NCI-H82 treated with DMSO at 0.1 percent for 48 hours (cell line): Measurements from ENCODE around the gene ACER2.
A peak's percentile ranks its signal among the peaks of the same experiment; 100 is the strongest.

Source experiments
- DNase-seq: peaks from one replicate; lab custom pipeline; 2025; ENCODE audit not compliant: unreplicated experiment; lab: John Stamatoyannopoulos, UW

ACER2 gene

DNA sequence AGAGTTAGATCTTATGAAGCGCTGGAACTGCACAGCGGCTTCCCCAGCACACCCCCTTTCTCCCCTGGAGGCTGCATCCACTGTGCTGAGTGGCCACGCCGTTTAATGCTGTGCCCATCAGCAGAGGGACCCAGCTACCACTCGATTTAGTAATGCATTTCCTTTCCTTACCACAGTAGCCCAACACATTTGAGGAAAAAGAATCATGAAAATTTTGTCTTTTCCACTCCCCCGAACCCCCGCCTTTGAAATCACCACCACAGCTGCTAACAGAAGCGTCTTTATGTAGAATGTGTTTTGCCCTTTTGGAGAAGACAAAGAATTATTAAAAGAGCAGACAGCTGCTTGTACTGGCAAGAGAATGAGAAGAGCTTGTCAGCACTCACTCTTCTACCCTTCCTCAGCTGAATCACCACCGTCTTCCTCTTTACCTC, 73.2 kb downstream of the ACER2 start:
- no peak for DNase-seq

DNA sequence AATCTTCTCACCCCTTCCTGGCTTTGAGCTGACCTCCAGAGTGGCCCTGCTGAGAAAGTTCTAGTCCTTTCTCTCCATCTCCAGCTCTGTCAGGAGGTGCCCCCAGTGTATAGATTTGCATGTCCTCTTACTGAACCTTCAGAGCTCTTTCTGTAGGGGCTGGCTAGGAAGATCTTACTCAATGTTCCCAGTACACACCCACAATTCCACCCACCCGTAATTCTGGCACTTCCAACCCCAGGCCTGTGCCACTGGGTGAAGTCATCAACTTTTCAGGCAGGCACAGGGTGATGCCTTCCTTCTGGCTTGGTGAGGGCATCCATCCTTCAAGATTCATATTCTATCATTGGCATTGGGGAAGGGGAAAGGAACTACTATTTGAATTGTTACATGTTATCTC, 75.9 kb downstream of the ACER2 start:
- DNase-seq: no peak

- no peak for DNase-seq
Measured at GRCh38 chr9:19485193-19485592, 76.4 kb downstream of the ACER2 start.

GRCh38 chr9:19486803-19487202, 78.0 kb downstream of the ACER2 start:
- DNase-seq: no peak

- no peak for DNase-seq
Measured at GRCh38 chr9:19488721-19489120, 79.9 kb downstream of the ACER2 start.

DNA sequence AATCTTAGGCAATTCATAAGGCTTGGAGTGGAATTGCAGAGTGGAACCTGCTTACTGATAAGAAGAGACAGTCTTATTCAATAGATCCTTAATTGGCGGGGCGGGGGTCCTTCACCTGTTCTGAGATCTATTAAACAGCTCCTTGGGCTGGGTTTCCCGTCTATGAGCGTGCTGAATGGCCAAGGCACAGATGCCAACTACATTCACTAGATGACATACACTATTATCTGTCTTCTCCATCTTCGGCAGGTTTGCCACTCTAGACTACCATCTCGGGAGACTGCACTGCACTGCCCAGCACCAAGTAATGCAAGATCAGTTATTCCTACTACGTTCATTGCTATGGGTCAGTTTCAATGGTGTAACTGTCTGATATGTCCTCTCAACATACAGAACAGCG, 81.5 kb downstream of the ACER2 start:
- DNase-seq: no peak

- no peak for DNase-seq
Measured at GRCh38 chr9:19490828-19491227, 82.0 kb downstream of the ACER2 start.

DNA sequence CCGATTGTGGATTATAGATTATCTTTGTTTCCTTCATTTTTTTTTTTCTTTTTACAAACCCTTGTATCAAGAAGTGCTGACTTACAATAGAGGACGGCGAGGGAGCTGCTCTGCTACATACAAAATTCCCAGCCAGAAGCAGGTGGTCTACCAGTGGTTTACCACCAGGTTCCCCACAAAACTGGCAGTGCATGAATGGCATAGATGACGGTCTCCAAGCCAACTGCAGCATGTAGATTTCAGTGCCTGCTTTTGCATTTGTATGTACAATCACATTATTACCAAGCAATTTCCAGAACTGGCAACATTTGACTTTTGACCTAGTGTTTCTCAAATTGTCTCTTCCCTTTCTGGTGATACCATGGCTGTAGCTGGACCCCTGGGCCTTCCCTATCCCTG, 84.0 kb downstream of the ACER2 start:
- no peak for DNase-seq

- peak; percentile 35 for DNase-seq
Measured at GRCh38 chr9:19493174-19493811, 84.5 kb downstream of the ACER2 start.

DNA sequence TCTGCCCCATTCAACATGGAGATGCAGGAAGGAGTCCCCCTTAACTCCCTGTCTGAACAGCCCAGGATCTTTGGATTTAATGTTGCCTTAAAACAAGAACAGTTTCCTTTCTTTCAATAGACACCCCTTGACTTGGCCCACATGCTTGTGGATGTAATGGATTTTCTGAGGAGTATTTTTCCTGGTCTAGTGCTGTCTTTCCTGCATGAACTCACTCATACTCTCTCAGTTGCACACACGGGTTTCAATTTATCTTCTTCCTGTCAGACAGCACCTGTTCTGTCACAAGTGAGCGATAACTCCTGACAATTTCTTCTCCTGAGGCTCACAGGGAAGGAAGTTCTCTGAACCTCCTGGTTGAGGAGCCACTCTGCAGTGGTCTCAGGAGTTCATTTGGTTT, 85.1 kb downstream of the ACER2 start:
- no peak for DNase-seq

GRCh38 chr9:19495186-19496028, 86.6 kb downstream of the ACER2 start:
- DNase-seq: no peak

- no peak for DNase-seq
Measured at GRCh38 chr9:19496321-19497050, 87.7 kb downstream of the ACER2 start.

DNA sequence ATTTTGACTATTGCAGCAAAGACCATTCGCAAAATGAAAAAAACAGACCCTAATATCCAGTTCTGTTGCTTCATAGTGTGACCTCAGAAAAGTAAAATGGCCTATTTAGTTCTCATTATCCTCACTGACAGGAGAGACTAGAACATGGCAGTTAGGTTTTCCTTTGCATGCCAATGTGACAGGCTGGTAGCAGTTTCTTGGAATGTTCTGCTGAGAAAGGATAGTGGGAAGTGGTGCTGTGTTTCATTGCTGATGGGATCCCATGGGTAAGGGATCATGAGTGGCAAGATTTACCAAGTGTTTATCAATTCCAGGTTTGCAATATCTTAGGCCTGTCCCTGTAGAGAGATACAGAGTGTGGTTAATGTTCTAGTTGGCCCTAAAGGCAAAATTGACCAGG, 88.5 kb downstream of the ACER2 start:
- DNase-seq: no peak

- no peak for DNase-seq
Measured at GRCh38 chr9:19498015-19498414, 89.2 kb downstream of the ACER2 start.
